ENCODE measurements around the gene VCL.
"Not testable (repeated sequence)": the region's sequence is repeated elsewhere in the genome, so short reads cannot be mapped to it uniquely, and the experiment has no call there.

VCL gene

DNA sequence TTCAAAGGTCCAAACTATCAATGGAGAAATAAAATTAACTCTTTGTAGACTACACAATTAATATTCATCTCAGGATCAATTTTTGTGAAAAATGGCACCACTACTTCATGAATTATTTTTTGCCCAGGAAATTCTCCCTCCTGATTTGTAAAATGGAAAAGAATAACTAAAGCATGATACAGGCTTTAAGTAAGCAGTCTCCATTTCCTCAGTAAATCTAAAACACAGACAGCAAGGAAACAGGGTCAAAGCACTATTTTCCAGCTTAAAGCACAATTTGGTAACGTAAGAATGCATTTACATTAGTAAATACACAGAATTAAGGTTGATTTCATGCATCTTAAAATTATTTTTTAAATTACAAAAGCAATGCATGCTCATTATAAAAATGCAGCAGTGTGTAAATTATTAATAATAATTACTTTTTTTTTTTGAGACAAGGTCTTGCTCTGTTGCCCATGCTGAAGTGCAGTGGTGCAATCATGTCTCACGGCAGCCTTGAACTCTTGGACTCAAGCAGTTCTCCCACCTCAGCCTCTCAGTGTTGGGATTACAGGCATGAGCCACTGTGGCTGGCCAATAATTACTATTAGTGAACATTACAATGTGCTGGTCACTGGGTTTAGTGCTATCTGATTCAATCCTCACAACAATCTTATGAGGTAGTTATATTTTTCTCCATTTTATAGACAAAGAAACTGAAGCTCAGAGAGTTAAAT lies 26.1 kb upstream of the VCL start:
- FAIRE-seq (no peak), DNase-seq (ENCODE audit: insufficient read length, low spot score) (no peak)

DNA sequence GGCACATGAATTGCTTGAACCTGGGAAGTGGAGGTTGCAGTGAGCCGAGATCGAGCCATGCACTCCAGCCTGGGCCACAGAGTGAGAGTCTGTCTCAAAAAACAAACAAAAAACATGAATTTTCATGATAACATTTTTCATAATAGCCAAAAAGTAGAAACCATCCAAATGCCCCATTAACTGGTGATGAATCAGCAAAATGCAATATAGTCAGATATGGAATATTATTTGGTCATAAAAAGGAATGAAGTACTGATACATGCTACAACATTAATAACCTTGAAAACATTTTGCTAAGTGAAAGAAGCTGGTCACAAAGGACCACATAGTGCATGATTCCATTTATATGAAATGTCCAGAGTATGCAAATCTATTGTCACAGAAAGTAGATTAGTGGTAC lies 24.5 kb upstream of the VCL start:
- no peak for DNase-seq (ENCODE audit: insufficient read length, low spot score)
- FAIRE-seq = peak; percentile 45

DNA sequence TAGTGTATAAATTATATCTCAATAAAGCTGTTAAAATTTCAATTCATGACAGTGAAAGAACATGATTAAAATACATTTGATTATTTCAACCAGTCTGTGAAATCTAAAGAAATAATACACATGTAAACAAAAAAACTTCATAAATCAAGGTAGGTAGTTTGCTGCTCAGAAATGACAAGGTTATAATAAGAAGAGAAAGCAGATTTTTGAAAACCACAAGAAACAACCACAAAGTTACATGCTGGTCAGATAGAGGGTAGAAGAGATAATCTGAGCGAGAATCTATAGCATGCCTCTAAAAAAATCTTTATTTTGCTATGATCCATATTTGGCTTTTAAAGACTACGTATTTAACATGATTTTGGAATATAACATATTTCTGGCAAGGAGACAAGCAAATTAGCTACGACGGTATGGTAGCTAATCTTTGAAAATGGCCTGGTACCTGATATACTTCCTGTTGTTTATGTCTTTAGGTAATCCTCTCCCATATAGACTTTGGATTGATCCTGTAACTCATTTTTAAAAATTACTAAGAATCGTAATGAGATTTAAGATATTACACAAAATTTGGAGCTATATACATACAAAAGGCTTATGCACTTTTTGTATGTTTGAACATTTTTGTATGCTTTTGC lies 23.5 kb upstream of the VCL start:
- DNase-seq (ENCODE audit: insufficient read length, low spot score) (no peak), FAIRE-seq (no peak)

DNA sequence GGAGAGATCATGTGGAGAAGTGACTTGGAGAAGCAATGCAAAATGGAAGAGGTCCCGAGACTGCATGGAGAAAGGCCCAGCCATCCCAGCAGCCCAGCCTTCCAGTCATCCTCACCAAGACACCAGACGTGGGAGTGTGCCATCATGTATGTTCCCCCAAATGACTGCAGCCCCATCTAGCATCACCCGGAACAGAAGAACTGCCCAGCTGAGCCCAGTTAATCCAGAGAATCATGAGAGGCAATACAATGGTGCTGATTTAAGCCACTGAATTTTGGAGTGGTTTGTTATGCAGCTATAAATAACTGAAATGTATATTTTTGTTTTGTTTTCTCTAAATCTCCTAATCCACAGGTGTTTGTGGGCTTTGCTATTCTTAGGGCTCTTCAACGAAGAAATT lies 22.5 kb upstream of the VCL start:
- DNase-seq (ENCODE audit: insufficient read length, low spot score) (no peak), FAIRE-seq (no peak)

DNA sequence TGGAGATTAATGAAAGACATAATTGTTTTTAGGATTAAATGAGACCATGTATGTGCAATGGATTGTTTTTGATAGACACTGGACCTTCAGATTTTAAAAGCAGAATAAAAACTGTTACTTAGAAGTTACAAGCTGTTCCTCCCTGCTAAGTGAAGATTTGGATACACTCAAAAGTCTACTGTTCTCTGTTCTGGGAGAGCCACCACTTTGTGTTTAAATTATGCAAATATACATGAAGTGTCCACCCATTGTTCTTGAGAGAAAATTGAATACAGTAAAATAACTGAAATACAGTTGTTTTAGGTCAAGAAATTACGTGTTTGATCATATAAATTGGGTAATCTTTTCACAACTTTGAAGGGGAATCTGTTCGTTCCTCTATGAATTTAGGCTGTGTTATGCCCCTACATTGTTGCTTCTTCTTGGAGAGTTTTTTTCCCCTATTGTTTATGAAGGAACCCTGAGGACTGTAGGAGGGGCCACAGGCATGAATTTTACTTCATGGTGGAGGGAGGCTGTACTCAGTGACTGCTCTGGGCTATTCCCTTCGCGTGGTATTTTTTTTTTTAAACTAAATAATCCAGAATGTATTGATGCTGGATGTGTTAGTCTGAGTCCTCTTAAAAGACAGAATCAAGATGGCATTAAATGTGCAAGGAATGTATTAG lies 18.6 kb upstream of the VCL start:
- DNase-seq (ENCODE audit: insufficient read length, low spot score) (no peak), FAIRE-seq (no peak)

DNA sequence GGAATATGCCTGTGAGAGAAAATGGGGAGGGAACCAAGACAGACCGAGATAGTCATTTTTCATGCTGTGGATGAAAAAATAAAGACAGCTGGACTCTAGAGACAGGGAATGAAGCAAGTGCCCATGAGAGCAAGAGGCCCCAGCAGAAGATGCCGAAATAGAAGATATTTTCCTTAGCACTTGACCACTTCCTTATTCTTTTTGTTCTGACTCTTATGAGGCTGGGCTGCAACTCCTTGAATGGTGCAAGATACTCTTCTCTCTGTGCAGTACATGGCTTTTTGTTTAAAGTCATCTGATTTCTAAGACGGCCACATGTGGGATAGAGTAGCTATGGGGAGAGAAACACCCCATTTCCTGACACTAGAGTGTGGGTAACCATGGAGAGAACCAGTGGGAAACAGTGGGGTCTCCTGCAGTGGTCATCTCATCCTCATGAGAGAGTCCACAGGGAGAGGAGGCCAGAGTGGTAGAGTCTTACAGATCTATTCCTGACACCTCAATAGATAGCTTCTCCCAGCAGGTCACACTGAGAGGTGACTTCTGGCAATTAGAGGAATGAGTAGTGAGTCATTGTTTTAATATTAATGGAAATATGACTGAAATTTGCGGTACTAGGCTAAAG lies 18.0 kb upstream of the VCL start:
- FAIRE-seq (no peak), DNase-seq (ENCODE audit: insufficient read length, low spot score) (no peak)

DNA sequence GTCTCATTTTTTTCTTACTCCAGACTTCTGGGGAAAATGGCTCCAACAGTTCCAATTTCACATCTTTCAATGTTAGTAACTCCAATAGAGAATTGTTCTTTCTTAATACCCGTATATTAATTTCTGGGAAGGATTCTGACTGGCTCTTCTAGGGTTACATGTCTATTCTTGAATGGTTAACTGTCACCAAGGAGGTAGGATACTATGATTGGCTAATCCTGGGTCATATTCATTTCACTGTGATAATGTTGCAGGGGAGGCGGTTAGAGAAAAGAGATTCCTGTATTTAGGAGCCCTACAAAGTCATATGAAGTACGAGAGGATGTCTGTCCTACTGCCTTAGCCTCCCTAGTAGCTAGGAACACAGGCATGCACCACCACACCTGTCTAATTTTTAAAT lies 16.1 kb upstream of the VCL start:
- no peak for FAIRE-seq
- DNase-seq (ENCODE audit: insufficient read length, low spot score) = no peak

DNA sequence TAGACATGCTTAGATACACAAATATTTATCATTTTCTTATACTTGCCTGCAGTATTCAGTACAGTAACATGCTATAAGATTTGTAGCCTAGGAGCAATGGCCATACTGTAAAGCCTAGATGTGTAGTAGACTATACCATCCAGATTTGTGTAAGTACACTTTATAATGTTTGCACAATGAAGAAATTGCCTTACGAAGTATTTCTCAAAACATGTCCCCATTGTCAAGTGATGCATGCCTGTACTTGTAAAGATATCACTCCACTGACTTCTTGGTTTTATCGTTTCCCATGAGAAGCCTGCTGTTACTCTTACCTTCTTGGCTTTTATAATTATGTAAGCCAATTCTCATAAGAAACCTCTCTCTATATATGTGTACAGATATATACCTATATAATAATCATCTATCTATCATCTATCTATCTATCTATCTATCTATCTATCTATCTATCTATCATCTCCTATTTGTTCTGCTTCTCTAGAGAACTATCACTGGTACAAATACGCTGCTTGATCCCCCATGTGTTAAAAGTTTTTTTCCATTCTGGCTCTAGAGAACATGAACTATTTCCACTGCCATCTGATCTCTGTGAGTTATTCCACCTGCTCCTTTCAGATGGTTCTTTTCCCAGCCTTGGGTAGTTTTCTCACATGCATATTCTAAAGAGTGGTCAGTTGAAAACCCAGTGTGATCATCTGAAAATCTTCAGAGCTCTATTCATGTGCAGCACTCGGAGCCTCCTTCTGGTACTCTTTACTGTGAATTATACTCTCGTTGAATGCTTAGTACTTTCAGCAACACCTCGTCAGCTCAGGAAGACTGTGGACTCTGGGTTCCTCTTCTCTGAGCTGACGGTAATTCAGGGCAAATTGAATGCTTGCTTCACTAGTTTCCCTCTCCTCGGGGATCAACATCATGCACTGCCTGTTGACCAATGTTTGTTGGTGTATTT lies 14.5 kb upstream of the VCL start:
- DNase-seq (ENCODE audit: insufficient read length, low spot score) (no peak), FAIRE-seq (no peak)

DNA sequence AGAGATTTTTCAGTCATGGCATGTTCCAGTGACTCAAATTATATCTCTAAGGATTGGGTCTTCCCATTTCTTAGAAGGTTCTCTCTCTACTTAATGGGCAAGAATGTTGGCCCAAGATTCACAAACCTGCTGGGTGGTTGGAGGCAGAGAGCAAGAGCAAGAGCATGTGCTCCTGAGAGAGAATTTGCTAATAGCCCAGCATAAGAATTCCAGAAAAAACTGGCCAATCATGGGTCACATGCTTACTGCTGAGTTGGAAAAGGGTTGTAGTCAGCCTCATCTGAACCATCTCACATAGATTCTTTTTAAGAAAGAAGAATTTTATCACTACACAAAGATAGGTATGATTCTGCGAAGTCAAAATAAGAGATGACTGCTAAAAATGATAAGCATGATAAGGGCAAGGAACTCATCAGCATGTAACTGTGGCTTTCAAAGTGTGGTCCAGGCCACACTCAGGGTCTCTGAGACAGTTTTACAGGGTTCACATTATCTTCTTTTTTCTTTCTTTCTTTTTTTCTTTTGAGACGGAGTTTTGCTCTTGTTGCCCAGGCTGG lies 8.2 kb upstream of the VCL start:
- DNase-seq (ENCODE audit: insufficient read length, low spot score) (no peak), FAIRE-seq (no peak)

DNA sequence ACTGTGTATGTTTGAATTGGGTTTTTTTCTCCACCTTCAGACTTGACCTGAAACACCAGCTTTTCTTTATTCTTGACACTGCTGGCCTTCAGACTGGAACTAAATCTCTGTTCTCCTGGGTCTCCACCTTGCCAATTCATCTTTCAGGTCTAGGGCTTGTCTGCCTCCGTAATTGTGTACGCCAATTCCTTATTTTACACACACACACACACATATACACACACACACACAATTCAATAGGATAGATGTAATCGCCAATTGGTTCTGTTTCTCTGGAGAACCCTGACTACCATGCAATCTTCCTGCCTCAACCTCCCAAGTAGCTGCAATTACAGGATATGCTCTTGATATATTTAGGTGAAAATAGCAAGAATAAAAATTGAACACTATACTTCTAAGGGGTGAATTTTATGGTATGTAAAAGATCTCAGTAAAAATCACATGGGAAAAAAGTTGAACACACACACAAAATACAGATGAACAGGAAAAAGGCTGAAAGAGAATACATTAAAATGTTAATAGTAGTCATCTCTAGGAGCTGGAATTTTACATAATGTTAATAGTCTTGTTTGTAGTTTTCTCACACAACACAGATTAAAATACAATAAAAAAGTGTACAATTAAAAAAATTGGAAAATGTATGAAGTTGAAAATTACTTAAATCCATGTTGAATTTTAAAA lies 6.6 kb upstream of the VCL start:
- FAIRE-seq (no peak), DNase-seq (ENCODE audit: insufficient read length, low spot score) (no peak)

DNA sequence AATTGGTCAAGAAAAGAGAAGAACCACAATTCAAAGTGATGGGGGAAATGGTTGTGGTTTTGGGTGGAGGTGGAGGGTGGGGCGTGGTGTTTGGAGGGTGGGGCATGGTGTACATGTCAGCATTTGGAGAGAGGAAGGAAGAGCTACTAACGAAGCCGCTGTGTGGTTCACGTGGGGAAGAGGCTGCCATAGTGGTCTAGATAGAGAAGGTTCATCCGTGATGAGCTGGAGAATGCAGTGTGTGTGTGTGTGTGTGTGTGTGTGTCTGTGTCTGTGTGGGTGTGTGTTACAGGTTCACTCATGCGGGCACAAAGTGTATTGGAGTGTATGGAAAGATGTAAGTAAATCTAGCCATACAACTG lies 6.1 kb upstream of the VCL start:
- peak; percentile 76 for FAIRE-seq
- peak; percentile 50 for DNase-seq (ENCODE audit: insufficient read length, low spot score)

DNA sequence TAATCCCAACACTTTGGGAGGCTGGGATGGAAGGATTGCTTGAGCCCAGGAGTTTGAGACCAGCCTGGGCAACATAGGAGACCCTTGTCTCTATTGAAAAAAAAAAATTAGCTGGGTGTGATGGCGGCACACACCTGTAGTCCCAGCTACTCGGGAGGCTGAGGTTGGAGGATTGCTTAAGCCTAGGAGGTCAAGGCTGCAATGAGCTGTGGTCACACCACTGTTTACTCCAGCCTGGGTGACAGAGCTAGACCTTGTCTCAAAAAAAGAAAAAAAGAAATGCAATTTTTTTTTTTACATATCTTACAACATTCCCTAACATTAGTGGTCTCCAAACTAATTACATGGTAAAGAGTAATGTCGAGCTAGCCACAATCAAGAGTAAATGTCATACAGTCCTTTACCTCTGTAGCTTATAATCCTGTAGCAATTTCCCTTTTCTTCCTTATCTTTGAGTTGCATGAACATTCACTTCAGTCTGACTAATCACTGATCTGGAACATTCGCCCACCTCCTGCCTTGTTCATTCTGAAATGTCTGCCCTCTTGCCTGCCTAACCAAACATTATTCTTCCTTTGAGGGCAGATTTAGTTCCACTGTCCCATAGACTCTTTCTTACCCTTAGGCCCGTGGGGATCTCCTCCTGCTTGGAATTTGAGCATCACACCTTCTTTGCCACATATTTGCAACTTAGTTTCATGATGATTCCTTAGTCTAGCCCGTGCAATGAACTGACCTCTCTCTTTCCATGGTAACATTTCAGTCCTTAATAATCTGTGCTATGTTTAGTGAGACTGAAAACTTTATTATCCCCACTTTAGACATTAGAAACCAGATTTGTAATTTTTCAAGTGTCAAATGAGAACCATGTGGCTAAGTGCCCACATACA lies 4.8 kb upstream of the VCL start:
- FAIRE-seq (no peak), DNase-seq (ENCODE audit: insufficient read length, low spot score) (no peak)

DNA sequence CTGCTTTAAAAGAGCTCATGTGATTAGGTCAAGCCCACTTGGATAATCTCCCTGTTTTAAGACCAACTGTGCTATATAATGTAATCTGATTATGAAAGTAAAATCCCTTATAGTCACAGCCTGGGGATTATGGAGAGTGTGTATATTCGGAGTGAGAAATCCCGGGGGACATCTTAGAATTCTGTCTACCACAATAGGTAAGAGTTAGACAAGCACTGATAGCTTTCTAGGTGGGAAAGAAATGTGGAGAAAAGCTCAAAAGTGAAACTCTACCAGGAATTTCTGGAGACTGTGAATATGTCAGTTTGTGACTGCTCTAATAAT lies 2.9 kb upstream of the VCL start:
- FAIRE-seq = no peak

DNA sequence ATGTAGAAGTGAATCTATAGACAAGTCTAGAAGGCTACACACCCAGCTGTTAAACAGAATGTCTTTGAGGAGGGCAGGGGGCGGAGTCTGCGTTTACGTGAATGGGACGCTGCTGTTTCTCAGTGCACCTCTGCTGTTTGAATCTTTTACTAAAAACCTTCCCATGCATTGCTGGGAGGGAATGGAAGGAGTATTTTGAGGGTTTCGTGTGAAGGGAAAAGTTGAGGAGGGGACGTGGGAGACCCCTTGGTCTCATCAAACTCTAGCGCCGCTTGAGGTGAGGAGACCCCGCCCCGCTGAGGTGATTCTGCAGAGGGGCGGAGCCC lies 492 bp upstream of the VCL start:
- FAIRE-seq = no peak
- DNase-seq (ENCODE audit: insufficient read length, low spot score) = no peak

More for the DNA sequence above, 2.9 kb upstream of the VCL start:
- no peak for DNase-seq (ENCODE audit: insufficient read length, low spot score)

DNA sequence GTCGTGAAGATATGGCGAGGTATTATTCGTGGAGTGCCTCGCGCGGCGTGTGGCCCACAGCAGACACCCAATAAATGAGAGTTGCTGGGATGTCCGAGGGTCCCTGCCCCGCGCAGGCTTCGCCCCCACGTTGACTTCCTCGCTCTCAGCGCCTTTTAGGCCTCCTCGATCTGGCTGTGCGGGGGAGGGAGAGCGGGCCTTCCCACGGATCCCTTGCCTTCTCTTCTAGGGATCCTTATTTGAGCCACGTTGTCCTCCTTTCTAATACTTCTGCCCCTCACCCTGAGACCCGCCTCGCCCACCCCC lies 660 bp downstream of the VCL start:
- FAIRE-seq (no peak), DNase-seq (ENCODE audit: insufficient read length, low spot score) (no peak)

DNA sequence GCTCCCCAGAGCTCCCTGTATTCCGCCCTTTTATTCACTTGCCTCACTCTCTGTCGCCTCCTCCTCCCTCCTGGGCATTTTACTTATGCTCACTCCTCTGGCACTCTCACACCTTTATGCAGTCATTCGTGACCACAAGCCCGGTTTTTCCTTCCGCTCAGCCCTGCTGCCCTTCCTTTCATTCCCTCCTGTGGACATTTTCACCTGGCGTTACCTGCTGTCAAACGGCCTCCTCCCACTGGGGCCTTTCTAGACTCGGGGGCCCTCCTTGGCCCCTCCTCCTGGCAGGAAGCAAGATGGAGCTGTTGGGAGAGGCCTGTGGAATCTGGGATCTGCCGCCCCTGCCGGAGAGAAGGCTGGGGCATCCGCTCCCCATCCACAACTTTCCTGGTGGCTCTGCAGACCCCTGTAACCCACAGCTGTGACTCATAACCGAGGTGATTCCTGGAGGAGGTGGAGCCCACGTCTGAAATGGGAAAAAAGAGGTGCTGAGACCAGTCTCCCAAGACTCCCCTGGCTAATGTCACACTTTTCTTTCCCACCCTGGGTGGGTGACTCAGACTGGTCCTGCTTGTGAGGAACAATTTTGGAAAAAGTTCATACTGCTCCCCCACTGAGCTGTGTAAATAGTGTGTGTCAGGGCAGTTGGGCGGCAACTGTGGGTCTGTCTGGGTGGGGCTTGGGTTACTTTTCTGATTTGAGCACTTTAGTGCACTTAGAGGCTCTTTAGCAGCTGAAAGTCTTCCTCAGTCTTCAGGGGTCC lies 1.2 kb downstream of the VCL start:
- peak; percentile 21 for FAIRE-seq
- DNase-seq (ENCODE audit: insufficient read length, low spot score) = no peak

DNA sequence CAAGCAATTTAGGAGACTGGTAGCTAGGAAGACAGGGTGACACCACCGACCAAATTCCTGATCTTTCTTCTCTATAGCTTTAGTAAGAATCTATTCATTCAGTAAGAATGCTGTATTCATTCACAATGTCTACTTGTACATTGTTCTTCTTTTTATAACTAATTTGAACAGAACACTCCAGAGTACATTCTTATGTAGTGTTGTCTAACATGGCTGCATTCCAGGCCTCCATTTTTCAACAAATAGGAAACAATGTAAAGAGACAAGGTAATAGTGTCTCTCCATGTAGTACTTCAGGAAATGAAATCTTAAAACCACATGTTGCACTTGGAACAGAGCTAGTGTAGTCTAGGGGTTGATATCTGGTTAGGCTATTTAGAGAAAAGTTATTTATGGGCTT lies 1.8 kb downstream of the VCL start:
- FAIRE-seq (no peak), DNase-seq (ENCODE audit: insufficient read length, low spot score) (no peak)

DNA sequence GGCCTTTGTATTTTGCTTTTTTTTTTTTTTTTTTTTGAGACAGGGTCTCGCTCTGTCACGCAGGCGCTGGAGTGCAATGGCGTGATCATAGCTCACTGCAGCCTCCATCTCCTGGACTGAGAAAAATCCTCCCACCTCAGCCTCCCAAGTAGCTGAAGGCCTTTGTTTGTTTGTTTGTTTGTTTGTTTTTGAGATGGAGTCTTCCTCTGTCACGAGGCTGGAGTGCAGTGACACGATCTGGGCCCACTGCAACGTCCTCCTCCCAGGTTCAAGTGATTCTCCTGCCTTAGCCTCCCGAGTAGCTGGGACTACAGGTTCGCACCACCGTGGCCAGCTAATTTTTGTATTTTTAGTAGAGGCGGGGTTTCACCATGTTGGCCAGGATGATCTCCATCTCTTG lies 2.3 kb downstream of the VCL start:
- DNase-seq (ENCODE audit: insufficient read length, low spot score); FAIRE-seq: not testable (repeated sequence)

All from GM19239 (cell line).